ENCODE results near the gene DHRS13.

GRCh38 chr17:28849281-28849680 is 53.6 kb downstream of the DHRS13 start:
- TF ChIP-seq POLR2AphosphoS5 (IDR thresholded peaks at IDR 0.05) (no peak), CTCF (IDR thresholded peaks at IDR 0.05 in 8 of 11, conservative IDR thresholded peaks at IDR 0.05 in 3 of 11) (no peak), POLR2A (IDR thresholded peaks at IDR 0.05) (no peak)

Measured in spleen (tissue), 7 donors.